GM23248 (cell line): ENCODE measurements around the gene PEX10. TPM values are rescaled to one million over a fixed set of nuclear protein-coding genes. Genes with fewer than 3 reads are reported as not detected.

Experiments
- DNase-seq: peaks from one replicate; pipeline ENCODE4 v3.0.0-alpha.2; 2015
- H2AFZ ChIP-seq: fragments of 200-600 bp; sonication (generic); 2 replicates; pipeline ENCODE4 v1.6.1; 2016; ENCODE audit warnings: antibody characterized with exemption
- H3F3A ChIP-seq: fragments of 200-600 bp; sonication (generic); 2 replicates; pipeline ENCODE4 v1.6.1; 2016; ENCODE audit warnings: mild to moderate bottlenecking, antibody characterized with exemption, mixed run types; ENCODE audit not compliant: insufficient read depth
- H3K27ac ChIP-seq: fragments of 200-600 bp; sonication (generic); 2 replicates; pipeline ENCODE4 v1.5.1; 2016; ENCODE audit warnings: mild to moderate bottlenecking
- H3K27me3 ChIP-seq: fragments of 200-600 bp; sonication (generic); replicated peaks from 2 replicates; pipeline ENCODE4 v1.6.1; 2016; ENCODE audit warnings: mild to moderate bottlenecking; ENCODE audit not compliant: insufficient read depth
- H3K36me3 ChIP-seq: fragments of 200-600 bp; sonication (generic); 2 replicates; pipeline ENCODE4 v1.6.1; 2016; ENCODE audit warnings: low read depth, mild to moderate bottlenecking
- H3K4me1 ChIP-seq: fragments of 200-600 bp; sonication (generic); 2 replicates; pipeline ENCODE4 v1.6.1; 2016; ENCODE audit warnings: mild to moderate bottlenecking; ENCODE audit not compliant: insufficient read depth
- H3K4me2 ChIP-seq: fragments of 200-600 bp; sonication (generic); one replicate; pipeline ENCODE4 v1.6.1; 2016; ENCODE audit warnings: mild to moderate bottlenecking; ENCODE audit not compliant: unreplicated experiment
- H3K4me3 ChIP-seq: fragments of 200-600 bp; sonication (generic); 2 replicates; pipeline ENCODE4 v1.5.1; 2016; ENCODE audit warnings: mild to moderate bottlenecking
- H3K79me2 ChIP-seq: fragments of 200-600 bp; sonication (generic); 2 replicates; pipeline ENCODE4 v1.6.1; 2016; ENCODE audit warnings: mild to moderate bottlenecking; ENCODE audit not compliant: insufficient read depth
- H3K9ac ChIP-seq: fragments of 200-600 bp; sonication (generic); 2 replicates; pipeline ENCODE4 v1.6.1; 2016; ENCODE audit warnings: mild to moderate bottlenecking
- H3K9me2 ChIP-seq: fragments of 200-600 bp; sonication (generic); 2 replicates; pipeline ENCODE4 v1.6.1; 2016; ENCODE audit warnings: mixed run types, mild to moderate bottlenecking, moderate library complexity; ENCODE audit not compliant: insufficient read depth
- H3K9me3 ChIP-seq: fragments of 200-600 bp; sonication (generic); one replicate; pipeline ENCODE4 v1.6.1; 2017; ENCODE audit warnings: low read depth
- H4K20me1 ChIP-seq: fragments of 200-600 bp; sonication (generic); 2 replicates; pipeline ENCODE4 v1.6.0; 2016; ENCODE audit not compliant: insufficient read depth
- EZH2 ChIP-seq: fragments of 200-600 bp; sonication (generic); IDR thresholded peaks from 2 replicates; pipeline ENCODE4 v1.6.1; 2018; ENCODE audit warnings: antibody characterized with exemption, mild to moderate bottlenecking; ENCODE audit not compliant: insufficient read depth, poor library complexity, severe bottlenecking
- EZH2phosphoT487 ChIP-seq: fragments of 200-600 bp; sonication (generic); IDR thresholded peaks from 2 replicates; pipeline ENCODE4 v1.6.1; 2018; ENCODE audit warnings: antibody characterized with exemption, moderate library complexity, mild to moderate bottlenecking, low read depth; ENCODE audit not compliant: insufficient read depth
- WGBS, 2 experiments: methylation state at CpG; one replicate each; pipeline ENCODE4 v1.1.6; 2015 to 2017; ENCODE audit warnings: low lambda C conversion rate in 2 of 2, low coverage in 1 of 2; ENCODE audit errors: missing lambda C conversion rate in 2 of 2; 5-methylcytosine and 5-hydroxymethylcytosine counted together
- in situ Hi-C: fragments of 300-500 bp; cut with MboI; formaldehyde crosslinking; loops from 2 replicates; pipeline ENCODE4 v1.15.0; 2020
- polyA plus RNA-seq: library from polyadenylated mRNA; unstranded; fragments of >200 nt; fragmentation: Nextera tagmentation; extraction: Ambion mirVana; gene quantifications from 2 replicates; pipeline ENCODE4 v1.2.1, GENCODE V29; 2016
- total RNA-seq: library from RNA; depleted of rRNA; stranded (reverse); fragments of >200 nt; shearing (Covaris generic); gene quantifications from 2 replicates; pipeline ENCODE4 v1.2.3, GENCODE V29; 2014

PEX10 gene
- total and polyA plus RNA-seq, 2 experiments from 2014 or later, result 24.7 to 51.3 TPM

- no peak for TF ChIP-seq EZH2phosphoT487
- TF ChIP-seq EZH2, result no peak
- in situ Hi-C loops, result no loop called here
- Histone ChIP-seq H3F3A (no peaks in the 10 kb centered on the region), H3K9me3 (no peaks in the 10 kb centered on the region), H3K27me3 (peaks cover 18% of the 10 kb centered on the region), H2AFZ (no peak overlapping the region), H3K36me3 (no peaks in the 10 kb centered on the region), H3K4me3 (no peak overlapping the region), H3K27ac (no peak overlapping the region), H3K9me2 (no peaks in the 10 kb centered on the region), H3K4me1 (peaks cover 11% of the 10 kb centered on the region), H3K9ac (no peak overlapping the region), H4K20me1 (no peaks in the 10 kb centered on the region), H3K4me2 (no peak overlapping the region), H3K79me2 (no peaks in the 10 kb centered on the region)
- DNase-seq, result no peak
- 68 to 72% methylated on average over 22 to 23 of the region's 23 CpGs for WGBS, 2 experiments
These were observed 35.1 kb upstream of the PEX10 start for GRCh38 chr1:2447276-2448097.

- Histone ChIP-seq H3K9me3 (no peaks in the 10 kb centered on the region), H3K27ac (no peak overlapping the region), H3K79me2 (no peaks in the 10 kb centered on the region), H2AFZ (no peak overlapping the region), H3K4me3 (no peak overlapping the region), H4K20me1 (no peaks in the 10 kb centered on the region), H3K9me2 (no peaks in the 10 kb centered on the region), H3K9ac (no peak overlapping the region), H3K36me3 (no peaks in the 10 kb centered on the region), H3K4me2 (no peak overlapping the region), H3K27me3 (peaks cover 21% of the 10 kb centered on the region), H3F3A (no peaks in the 10 kb centered on the region), H3K4me1 (peaks cover 6% of the 10 kb centered on the region)
- DNase-seq, result no peak
- no peak for TF ChIP-seq EZH2
- TF ChIP-seq EZH2phosphoT487, result no peak
- WGBS, 2 experiments, result 35 to 39% methylated on average over 8 to 9 of the region's 9 CpGs
- in situ Hi-C loops, result no loop called here
These were observed 34.5 kb upstream of the PEX10 start for GRCh38 chr1:2446861-2447260.

GRCh38 chr1:2446394-2446793, 34.0 kb upstream of the PEX10 start:
- Histone ChIP-seq H3F3A (no peaks in the 10 kb centered on the region), H3K36me3 (no peaks in the 10 kb centered on the region), H3K79me2 (no peaks in the 10 kb centered on the region), H3K27ac (no peak overlapping the region), H3K4me2 (no peak overlapping the region), H3K9me3 (no peaks in the 10 kb centered on the region), H3K9ac (no peak overlapping the region), H3K4me1 (peaks cover 4% of the 10 kb centered on the region), H2AFZ (no peak overlapping the region), H3K9me2 (no peaks in the 10 kb centered on the region), H4K20me1 (no peaks in the 10 kb centered on the region), H3K4me3 (no peak overlapping the region), H3K27me3 (peaks cover 26% of the 10 kb centered on the region)
- 10% methylated on average over 11 to 12 of the region's 13 CpGs for WGBS, 2 experiments
- DNase-seq, result no peak
- TF ChIP-seq EZH2, result no peak
- no peak for TF ChIP-seq EZH2phosphoT487
- in situ Hi-C loops, result no loop called here

- TF ChIP-seq EZH2 (no peak), EZH2phosphoT487 (no peak)
- in situ Hi-C loops, result no loop called here
- no peaks in the 10 kb centered on the region for H3F3A ChIP-seq
- no peak overlapping the region for H3K9ac ChIP-seq
- DNase-seq, result no peak
- H3K9me2 ChIP-seq, result no peaks in the 10 kb centered on the region
- no peak overlapping the region for H2AFZ ChIP-seq
- H3K36me3 ChIP-seq, result no peaks in the 10 kb centered on the region
- no peaks in the 10 kb centered on the region for H3K9me3 ChIP-seq
- no peaks in the 10 kb centered on the region for H4K20me1 ChIP-seq
- no peak overlapping the region for H3K4me3 ChIP-seq
- peaks cover 27% of the 10 kb centered on the region for H3K27me3 ChIP-seq
- WGBS, 2 experiments, result 64 to 70% methylated on average over 15 of the region's 15 CpGs
- H3K4me2 ChIP-seq, result no peak overlapping the region
- no peaks in the 10 kb centered on the region for H3K79me2 ChIP-seq
- H3K27ac ChIP-seq, result no peak overlapping the region
- no peaks in the 10 kb centered on the region for H3K4me1 ChIP-seq
These were observed 33.5 kb upstream of the PEX10 start for GRCh38 chr1:2445823-2446215.
